Measurements from ENCODE around the gene ZNG1C.
"Not testable (repeated sequence)": the region's sequence is repeated elsewhere in the genome, so short reads cannot be mapped to it uniquely, and the experiment has no call there.

Gene ZNG1C

DNA sequence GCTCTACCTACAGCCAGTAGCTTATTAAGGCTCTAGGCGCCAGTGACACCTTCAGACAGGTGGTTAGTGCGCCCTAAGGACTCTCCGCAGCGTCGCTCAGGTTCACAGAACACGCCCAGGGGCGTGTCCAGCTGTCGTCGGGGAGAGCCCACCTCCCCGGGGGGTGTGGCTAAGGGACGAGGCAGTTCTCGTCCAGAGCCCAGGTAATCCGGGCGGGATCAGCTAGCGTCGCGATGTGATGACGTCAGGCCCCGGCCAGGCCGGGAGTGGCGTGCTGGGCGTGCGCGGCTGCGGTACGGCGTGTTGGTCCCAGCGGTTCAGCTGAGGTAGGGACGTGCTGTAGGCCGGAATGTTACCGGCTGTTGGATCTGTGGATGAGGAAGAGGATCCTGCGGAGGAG is at the start of gene ZNG1C:
Gene ZNG1C (plus strand): TSS at position 301 of the 400 bp plus-strand sequence. CDS start 49 bp downstream, at position 350.
- not testable (repeated sequence) for DNase-seq (ENCODE audit: low read depth)

DNA sequence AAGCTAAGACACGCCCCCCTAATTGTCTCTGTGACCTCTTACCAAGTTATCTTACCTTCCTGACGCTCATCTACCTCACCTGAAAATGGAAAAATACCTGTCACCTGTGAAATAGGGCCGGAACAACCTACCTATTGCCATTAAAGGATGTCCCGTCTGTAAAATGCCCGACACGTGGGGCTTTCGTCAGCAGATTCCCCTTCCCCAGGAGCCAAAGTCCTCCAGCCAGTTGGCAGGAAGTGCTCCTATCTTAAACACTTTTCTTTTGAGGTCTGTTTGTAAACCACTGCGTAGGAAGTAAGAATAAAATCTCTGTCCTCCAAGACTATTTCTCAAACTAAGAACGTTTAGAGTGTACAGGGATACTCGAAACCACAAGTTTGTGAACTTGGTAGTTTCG is 654 bp downstream of the ZNG1C start:
- not testable (repeated sequence) for DNase-seq (ENCODE audit: low read depth)

DNA sequence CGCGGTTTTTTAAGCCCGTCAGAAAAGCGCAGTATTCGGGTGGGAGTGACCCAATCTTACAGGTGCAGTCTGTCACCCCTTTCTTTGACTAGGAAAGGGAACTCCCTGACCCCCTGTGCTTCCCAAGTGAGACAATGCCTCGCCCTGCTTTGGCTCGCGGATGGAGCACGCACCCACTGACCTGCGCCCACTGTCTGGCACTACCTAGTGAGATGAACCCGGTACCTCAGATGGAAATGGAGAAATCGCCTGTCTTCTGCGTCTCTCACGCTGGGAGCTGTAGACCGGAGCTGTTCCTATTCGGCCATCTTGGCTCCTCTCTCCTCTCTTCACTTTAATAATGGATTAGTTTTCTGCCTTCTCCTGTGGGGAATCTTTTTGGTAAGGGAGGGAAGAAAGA is 39.3 kb downstream of the ZNG1C start:
- DNase-seq (ENCODE audit: low read depth), result not testable (repeated sequence)

DNA sequence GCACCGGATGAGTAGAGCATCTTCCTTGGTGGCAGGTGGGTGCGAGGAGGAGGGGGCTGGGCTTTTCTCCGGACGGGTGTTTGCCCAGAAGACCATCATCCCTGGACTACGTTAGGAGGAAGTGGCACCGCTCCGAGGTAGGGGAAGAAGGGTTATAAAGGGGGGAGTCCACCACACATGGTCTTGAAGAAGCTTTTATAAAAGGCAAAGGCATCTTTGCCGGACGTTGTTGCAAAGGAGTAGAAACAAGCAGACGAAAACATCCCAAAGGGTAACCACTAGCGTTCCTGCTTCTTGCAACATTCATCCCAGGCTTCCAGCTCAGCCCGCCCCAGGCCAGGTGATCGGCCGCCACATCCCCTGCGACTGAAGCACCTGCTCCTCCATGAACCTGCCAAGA is 60.8 kb downstream of the ZNG1C start, which contains the start of gene FOXD4L3:
Gene FOXD4L3 (plus strand): TSS at position 301 of the 400 bp plus-strand sequence. CDS start 85 bp downstream, at position 386.
- DNase-seq (ENCODE audit: low read depth), result not testable (repeated sequence)

DNA sequence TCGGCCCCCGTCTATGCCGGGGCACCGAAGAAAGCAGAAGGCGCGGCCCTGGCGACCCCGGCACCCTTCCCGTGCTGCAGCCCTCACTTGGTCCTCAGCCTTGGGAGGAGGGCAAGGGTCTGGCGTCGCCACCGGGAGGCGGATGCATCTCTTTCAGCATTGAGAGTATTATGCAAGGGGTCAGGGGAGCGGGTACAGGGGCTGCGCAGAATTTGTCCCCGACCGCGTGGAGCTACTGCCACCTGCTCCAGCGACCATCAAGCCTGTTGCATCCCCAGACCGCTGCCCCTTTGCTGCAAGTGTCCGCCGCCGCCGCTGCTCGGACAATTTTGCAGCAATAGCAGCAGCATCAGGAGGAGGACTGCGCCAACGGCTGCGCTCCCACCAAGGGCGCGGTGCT is 62.0 kb downstream of the ZNG1C start:
- DNase-seq (ENCODE audit: low read depth), result not testable (repeated sequence)

DNA sequence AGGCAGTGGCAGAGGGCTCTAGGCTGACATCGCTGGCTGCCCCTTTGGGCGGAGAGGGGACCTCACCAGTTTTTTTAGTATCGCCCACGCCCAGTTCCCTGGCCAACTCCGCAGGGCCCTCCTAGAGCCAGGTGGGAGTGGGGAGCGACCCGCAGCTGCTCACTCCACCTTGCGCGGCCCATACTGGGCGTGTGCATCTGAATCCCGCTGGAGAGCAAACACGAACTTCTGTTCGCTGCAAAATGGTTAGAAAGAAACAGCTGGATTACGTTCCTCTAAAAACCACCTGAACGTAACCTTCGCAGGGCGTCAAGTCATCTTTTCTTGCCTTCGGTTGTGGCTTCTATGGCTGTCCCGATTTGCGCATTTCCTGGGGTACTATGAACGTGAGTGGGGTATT is 62.4 kb downstream of the ZNG1C start:
- not testable (repeated sequence) for DNase-seq (ENCODE audit: low read depth)

DNA sequence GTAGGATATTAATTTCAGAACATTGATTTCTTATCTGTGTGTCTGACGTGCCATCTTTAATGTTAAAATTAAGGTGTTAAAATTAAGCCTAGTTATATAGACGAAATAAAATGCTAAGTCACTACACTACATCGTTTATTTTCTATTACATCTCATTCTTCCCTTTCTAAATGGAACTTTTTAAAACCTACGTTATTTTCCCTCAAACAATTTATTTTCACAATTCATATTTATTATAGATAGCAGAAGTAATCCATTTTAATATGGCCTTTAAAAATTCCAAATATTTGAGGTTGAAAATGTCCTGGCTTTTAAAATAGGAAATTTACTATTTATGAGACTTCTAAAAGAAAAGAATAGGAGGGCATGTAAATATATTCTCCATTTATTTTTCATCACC is 63.0 kb downstream of the ZNG1C start:
- not testable (repeated sequence) for DNase-seq (ENCODE audit: low read depth)

DNA sequence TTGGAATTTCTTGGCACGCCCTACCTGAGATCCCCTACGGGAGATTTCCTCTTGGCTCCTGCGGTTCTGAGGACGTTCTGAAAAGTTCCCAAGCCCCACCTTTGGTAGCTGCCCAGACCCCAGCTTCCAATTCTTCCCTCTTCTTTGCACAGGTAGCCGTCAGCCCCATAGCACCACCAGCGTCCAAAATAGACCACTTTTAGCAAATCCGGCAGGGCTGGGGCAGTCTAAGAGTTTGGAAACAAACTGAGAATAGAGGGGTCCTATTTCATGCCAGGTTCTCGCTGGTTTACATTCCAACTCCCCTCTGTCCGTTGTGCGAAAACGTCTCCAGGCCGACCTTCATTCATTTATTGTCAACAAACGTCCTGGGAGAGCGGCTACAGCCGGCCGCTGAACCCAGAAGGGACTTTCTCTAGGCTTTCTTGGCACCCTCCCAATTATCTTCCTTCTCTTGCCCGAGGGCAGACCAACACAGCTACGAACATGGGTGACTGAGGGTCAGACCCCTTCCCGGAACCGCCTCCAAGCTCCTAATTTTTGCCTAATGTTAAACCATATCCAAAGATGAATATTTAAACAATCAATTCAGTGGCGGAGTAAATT is 64.0 kb downstream of the ZNG1C start:
- DNase-seq (ENCODE audit: low read depth), result not testable (repeated sequence)

DNA sequence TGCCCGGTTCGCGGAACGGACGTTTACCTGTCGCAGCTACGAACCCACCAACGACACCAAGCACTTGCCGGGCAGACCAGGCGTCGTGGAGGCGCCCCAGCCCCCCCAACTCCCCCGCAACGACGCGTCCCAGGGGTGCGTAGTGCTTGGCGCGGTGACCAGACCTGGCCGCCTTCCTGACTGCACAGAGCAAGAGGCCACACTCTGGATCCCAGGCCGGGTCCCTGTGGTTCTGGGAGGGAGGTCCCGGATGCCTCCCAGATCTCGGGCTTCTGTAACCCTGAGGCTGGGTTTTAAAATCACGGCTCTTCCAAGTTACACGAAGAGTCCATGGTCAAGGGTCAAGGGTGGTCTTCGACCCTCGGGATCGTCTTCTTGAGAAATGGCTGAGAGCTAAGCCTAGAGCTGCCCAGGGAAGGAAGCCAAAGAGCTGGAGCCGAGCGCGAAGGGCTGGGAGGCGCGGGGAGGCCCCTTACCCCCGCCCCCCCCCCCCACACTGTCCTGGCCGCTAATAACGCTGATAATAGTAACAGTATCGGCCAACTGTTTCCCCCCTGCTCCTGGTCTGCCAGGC is 64.7 kb downstream of the ZNG1C start:
- not testable (repeated sequence) for DNase-seq (ENCODE audit: low read depth)

DNA sequence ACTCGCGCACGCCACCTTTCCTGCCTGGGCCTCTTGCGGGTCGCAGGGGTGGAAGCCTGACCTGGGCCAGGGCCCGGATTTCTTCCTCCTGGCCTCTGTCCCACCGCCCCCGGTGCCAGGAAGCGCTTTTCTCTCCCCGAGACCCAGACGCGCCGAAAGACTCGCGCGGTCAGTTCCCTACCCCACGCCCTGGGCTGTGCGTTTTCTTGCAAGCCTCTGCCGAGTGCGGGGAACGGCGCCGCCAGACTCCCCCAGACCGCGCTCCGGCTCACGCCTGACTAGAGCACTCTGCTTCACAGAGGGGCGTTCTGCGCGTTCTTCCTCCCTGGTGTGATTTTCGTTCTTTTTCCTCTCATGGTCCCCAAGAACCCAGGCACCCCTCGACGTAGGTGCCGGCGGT is 65.3 kb downstream of the ZNG1C start:
- not testable (repeated sequence) for DNase-seq (ENCODE audit: low read depth)

DNA sequence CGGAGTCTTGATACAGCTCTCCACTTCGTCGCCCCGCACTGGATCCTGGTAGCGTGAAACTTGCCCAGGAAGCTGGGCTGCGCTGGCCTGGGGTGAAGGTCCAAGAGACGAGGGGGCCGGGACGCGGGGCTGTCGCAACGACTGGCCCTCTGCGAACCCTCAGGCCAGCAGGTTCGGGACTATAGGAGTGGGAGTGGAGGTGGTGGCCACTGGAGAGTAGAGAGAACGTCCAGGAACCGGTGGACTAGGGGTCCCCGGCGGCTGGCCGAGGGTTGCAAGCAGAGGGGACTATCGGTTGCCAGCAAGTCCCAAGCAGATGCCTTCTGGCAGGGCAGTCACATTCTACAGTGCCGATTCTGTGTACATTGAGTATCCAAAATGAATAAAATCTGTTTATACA is 65.9 kb downstream of the ZNG1C start:
- not testable (repeated sequence) for DNase-seq (ENCODE audit: low read depth)

DNA sequence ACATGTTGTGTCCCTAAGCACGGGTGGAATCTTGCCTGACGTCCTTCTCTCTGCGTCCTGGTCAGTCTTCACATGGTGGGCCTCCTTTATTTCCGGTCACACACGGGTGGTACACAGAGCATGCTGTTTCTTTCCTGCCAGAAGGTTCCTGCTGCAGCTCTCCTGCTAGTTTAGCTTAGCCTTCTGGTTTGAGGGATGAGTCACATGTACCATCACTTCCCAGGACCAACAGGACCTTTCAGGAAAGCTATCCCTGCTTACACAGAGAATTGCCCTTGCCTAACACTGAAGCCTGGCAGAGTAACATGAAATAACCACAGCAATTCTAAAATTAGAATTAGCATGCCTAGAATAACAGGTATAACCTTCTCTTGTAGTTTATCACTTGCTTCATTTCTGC is 69.4 kb downstream of the ZNG1C start:
- not testable (repeated sequence) for DNase-seq (ENCODE audit: low read depth)

DNA sequence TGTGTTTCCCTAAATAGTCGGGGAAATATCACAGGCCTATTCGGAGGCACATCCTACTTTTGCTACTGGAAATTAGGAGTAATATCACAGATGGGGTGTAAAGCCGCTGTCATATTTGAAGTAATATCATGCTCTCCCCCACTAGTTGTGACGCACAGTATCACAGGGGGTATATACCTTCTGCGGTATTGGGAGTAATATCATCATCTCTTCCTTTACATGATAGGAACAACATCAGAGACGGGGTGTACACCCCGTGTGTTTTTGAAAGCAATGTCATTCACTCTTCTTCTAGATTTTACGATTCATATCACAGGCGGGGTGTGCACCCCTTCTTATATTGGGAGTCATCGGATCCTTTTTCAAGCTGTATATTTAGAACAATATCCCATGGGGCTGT is 76.4 kb downstream of the ZNG1C start:
- not testable (repeated sequence) for DNase-seq (ENCODE audit: low read depth)

DNA sequence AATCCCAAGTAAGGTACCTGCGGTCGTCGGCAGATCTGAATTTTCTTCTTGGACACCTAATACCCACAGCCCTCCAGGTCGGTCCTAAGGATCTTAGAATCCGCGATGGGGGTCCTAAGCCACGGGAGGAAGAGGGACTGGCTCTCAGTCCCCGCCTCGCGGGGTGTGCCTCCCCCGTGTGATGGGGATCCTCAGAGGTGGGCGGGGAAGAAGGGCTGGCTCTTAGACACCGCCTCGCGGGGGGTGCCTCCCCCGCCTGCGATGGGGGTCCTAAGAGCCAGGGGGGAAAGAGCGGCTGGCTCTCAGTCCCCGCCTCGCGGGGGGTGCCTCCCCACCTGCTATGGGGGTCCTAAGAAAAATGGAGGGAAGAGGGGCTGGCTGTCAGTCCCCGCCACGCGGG is 82.0 kb downstream of the ZNG1C start:
- DNase-seq (ENCODE audit: low read depth), result not testable (repeated sequence)

DNA sequence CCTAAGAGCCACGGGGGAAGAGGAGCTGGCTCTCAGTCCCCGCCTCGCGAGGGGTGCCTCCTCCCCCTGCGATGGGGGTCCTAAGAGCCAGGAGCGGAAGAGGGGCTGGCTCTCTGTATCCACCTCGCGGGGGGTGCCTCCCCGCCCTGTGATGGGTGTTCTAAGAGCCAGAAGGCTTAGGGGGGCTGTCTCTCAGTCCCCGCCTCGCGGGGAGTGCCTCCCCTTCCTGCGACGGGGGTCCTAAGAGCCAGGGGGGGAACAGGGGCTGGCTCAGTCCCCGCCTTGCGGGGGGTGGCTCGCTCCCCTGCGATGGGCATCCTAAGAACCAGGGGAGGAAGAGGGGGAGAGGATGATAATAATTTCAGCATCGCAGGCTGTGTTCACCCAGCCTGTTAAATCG is 82.7 kb downstream of the ZNG1C start:
- not testable (repeated sequence) for DNase-seq (ENCODE audit: low read depth)

DNA sequence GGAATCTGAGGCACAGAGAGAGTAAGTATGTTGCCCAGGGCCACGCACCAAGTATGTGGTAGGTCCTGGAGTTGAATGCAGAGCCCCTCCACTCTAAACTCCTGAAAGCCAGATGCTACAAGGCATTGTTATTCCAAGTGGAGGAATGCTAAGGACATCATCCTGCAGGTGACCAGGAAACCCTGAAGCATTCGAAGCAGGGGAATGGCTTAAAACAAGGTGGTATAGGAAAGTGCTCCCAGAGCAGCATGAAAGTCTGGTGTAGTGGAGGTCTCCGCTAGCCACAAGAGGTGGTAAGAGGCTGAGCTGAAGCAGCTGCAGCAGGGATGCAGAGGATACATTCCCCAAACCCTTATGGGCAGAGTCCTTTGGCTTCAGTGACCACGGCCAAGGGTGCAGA is 87.3 kb downstream of the ZNG1C start:
- not testable (repeated sequence) for DNase-seq (ENCODE audit: low read depth)

DNA sequence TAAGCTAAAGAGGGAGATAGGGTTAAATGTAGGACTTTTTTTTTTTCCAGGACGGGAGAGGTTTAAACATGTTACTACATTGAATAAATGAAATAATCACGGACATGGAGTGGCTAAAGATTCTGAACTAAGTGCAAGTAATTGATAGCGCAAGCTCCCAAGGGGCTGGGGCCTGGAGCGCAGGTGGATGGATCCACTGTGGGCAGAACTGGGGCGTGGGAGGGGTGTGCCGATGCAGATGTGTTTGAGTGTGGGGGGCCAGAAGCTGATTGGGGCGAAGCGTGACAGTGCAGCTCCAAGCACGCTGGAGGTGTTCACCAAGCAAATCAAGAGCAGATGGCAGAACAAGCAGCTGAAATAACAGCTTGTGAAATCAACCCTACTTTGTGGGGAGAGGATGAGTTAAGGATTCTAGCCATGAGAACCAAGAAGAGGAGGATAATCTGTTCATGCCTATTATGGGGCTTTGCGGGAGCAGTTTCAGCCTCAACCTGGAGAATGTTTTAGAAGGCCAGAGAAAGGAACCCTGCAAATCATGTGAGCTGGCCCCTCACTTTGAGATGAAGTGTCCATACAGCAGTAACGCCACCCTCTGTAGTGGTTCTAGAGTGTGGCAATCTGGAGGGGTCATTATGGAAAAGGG is 88.9 kb downstream of the ZNG1C start:
- DNase-seq (ENCODE audit: low read depth), result not testable (repeated sequence)

DNA sequence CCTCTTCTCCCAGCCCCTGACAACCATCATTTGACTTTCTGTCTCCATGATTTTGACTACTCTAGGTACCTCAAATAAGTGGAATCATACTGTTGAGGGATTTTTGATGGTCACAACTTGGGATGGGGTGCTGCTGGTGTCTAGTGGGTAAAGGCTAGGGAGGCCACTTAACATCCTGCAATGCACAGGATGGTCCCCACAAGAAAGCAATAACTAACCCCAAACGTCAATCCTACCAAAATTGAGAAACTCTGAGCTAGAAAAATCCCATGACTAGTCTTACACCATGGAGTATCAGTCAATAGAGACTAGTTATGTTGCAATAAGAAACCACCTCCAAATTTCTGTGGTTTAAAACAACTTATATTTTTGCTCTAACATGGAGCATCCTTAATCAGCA is 90.3 kb downstream of the ZNG1C start:
- DNase-seq (ENCODE audit: low read depth), result not testable (repeated sequence)

DNA sequence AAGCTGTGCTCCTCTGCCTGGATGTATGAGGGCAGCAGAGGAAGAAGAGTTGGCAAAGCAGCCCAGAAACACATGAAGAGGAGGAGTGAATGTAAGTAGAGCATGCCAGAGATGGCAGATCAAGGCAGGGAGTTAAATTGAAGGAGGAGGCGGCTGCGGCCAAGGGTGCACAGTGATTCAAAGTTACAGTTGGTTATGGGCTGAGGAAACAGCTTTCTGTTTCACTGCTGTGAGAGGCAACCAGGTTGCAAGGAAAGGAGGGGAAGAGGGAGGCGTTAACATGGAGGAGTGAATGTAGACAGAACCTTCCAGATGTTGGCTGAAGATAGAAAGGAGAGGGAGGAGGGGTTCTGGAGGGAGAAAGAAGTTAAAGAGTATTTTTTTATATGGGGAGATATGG is 94.2 kb downstream of the ZNG1C start:
- not testable (repeated sequence) for DNase-seq (ENCODE audit: low read depth)

DNA sequence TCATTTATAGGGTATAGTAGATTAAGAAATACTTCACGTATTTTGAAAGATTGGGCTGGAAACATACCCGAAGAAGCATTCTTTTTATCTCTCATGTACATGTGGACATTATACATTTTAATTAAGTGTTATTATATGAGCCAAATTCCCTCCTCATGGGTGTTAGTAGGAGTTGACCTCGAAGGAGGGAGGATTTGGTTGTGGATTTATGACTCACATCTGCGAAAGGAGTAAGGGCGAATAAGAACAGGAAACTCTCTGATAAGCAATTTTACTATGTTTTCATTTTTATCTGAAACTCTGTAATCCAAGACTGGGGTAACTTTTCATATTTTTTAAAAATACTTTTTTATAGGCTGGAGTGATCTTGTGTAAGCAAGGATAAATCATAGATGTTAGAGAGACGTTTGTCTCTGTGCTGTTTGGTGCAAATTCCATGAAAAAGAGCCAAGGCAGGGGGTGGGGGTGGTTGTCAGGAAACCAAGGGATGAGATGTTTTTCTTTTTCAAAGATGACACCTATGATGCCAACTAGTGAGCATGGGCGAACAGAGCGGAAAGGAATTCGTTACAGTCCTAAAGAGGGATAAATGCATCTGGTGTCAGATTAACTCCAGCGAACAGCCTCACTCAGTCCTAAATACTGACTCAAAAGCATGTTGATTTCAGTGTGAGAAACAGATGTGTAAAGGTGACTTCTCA is 95.0 kb downstream of the ZNG1C start:
- not testable (repeated sequence) for DNase-seq (ENCODE audit: low read depth)

DNA sequence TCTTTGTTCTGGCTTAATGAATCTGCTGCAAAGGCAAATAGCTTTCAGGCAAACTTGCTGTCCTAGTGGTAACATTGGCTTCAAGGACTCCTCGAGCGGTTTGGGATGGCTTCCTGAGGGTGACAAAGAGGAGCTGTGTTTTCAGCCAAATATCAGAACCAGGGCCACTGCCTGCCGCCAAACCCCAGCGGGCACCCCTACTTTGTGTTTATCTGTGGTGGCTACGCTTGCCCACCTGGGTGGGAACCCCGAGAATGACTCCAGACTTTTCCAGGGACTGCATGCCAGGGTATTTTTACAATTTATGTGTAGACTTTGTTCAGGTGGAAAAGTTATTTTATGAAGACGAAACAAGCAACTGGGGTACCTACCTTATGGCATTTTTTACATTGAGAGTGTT is 96.2 kb downstream of the ZNG1C start:
- DNase-seq (ENCODE audit: low read depth), result not testable (repeated sequence)

DNA sequence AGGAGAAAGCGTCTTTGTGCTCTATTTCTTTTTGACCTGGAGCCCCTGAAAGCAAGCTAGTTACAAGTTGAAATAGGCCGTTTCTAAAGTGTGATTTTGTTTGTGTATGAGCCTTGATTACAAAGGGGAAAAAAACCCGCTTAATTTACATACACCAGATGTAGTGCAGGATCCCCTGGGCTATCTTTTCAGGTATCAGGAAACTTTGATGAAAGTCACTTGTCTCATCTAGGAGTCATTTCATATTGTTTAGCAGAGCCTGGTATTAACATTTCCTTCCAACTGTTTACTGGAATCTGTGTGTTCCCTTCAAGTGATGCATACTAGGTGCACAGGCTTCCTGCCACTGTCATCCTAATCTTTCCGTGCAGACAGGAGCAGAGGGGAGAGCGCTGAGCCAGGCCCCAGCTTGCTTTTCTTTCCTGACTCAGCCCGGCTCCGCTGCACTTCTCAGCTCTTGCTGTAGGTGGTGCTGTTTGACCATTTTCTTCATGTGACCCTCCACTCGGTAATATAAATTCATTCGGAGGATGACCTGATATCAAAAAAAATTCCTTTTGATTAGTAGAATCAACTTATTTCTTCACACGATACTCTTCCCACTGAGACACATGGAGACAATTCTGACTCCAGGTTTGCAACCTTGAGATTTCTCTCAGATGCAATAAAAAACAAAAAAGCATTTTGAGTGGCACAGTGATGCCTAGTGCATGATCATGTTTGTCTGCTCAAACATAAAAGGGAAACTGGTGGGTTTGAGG is 100.7 kb downstream of the ZNG1C start:
- DNase-seq (ENCODE audit: low read depth), result not testable (repeated sequence)

Measured in stimulated activated CD8-positive, alpha-beta memory T cell treated with anti-CD3 and anti-CD28 coated beads, Interleukin-4, amount 100 ng/mL, for 24 hours (primary cell).